GM04503 (cell line): Measurements from ENCODE around the gene ITGA6.

Experiments
- DNase-seq: peaks from one replicate; pipeline ENCODE4 v3.0.0-alpha.2; 2012; ENCODE audit warnings: low read depth

The ITGA6 gene

GRCh38 chr2:172465417-172466334, 38.3 kb downstream of the ITGA6 start:
- DNase-seq = peak; percentile 63

- DNase-seq = no peak
Measured at GRCh38 chr2:172467382-172467781, 40.0 kb downstream of the ITGA6 start.

DNA sequence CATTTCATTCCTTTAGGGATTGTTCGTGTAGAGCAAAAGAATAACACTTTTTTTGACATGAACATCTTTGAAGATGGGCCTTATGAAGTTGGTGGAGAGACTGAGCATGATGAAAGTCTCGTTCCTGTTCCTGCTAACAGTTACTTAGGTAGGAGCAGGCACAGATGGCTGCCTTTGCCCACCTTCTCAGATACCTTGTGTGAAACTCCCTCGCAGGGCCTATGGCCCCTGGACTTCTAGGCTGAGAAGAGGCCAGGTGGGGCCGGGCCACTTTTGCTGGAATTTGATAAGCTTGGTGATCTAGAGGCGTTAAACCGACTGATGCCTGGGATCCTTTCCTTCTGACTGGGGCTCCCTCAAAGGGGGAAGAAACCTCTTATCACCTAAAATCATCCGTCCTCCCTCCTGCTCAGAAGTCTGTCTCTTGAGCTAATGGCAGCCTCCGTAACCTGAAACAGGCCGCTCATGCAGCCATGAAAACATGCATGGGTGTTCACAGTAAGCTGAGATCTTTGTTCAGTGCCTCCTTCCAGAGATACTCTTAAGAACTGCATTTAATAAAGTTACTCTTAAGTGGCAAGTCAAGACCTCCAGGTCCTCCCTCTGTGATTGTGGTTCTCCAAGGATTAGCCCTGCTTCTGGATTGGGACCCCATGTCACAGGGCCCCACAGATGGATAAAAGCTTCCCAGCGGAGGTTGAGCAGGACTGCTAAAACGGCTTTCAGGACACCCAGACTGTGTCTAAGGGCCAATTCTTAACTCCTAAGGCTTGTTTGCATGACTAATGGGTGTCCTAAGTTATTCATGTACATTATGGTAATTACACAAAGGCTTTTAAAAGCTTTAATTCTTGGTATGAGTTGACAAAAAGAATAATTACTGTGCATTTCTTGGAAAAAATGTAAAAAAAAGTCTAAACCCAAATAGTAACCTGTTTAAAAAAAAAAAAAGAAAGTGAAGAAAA, 43.9 kb downstream of the ITGA6 start:
- DNase-seq = no peak

GRCh38 chr2:172472446-172473033, 45.2 kb downstream of the ITGA6 start:
- DNase-seq = no peak

DNA sequence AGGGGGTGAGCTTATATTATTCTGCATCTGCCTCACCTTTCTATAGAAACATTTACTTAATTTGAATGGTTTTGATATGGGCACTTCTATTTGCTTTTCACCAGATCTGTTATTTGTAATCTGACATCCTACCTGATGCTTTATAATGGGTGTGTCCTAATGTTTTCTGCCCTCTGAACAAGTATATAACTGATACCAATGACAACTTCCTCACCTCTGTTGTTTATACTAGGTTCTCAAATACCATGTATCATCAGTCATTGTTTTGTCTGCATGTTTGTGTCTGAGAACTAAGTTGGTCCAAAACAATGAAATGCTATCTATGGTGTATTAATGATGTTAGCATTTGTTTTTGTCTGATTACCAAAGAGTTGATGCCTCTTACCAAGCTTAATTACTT, 45.8 kb downstream of the ITGA6 start:
- DNase-seq = no peak

DNA sequence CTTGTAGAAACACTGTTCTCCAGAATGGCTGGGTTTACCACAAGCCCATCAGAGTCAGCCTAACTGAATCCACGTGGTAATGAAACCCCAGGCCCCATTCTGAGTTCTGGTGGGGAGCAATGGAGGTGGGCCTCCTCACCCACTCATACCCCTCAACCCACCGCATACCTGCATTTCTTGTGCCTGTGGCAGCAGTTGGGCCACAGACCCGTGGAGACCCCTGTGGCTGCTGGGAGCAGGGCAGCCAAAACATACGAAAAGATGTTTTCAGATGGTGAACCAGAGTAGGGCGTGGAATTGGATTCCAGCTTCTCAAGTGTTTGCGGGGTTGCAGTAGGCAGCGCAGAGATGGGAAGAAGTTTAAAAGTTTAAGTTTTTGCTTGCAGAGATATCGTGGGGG, 51.0 kb downstream of the ITGA6 start:
- DNase-seq = no peak

DNA sequence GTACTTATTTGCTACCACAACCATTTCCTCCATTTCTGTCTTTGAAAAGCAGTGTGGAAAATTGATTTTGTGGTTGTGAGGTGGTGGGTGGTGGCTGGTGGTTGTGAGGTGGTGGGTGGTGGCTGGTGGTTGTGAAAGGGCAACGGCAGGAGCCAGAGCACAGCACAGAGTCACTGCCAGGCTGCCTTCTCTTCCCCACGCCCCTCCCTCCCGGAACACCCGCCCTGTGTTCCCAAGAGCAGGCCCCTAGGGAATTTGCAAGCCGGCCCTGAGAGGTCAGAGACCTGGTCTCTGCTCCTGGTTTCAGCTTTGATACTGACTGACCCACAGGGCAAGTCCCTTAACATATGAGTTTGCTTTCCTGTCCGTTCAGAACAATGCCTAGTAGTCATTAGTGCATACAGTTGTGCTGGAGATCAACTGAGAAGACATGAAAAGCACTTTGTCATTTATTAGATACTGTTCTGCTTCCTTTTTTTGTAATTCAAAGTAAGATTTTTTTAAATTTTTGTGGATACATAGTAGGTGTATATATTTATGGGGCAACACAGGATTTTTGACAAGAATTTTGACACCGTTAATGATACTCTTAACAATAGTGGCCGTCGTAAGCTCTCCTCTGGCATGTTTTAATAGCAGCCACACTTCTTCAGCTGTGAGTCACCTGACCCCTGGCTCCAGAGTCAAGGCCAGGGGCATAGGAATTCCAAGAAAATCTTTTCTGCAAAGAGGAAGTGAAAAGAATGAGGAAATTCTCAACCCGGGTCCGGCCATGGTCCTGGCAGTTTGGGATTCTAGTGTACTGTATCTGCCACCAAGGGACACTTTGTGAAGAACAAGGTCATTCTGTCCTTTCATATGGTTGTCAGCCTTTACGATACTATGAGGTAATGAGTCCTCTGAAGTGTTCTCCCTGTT, 53.2 kb downstream of the ITGA6 start:
- DNase-seq = no peak

- DNase-seq = no peak
Measured at GRCh38 chr2:172481507-172482262, 54.3 kb downstream of the ITGA6 start.

GRCh38 chr2:172484253-172484652, 56.9 kb downstream of the ITGA6 start:
- DNase-seq = no peak

GRCh38 chr2:172484706-172485105, 57.3 kb downstream of the ITGA6 start:
- DNase-seq = no peak

DNA sequence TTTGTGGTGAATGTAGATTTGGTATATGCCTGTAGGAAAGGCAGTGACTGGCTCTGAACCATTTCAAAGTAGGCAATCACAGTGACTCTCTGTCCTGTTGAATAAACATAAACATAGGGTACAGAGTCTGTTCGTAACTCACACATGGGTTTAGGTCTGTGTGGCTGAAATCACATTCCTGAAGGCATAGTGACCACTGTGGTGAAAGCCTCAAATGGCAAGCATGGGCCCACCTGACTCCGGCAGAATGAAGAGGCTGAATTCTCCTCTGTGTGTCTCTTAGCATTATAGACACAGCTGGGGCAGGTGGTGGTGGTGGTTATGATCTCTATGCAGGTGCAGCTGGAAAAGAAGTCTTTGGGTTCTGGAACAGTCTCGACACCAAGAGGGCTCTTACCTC, 61.2 kb downstream of the ITGA6 start:
- DNase-seq = no peak

DNA sequence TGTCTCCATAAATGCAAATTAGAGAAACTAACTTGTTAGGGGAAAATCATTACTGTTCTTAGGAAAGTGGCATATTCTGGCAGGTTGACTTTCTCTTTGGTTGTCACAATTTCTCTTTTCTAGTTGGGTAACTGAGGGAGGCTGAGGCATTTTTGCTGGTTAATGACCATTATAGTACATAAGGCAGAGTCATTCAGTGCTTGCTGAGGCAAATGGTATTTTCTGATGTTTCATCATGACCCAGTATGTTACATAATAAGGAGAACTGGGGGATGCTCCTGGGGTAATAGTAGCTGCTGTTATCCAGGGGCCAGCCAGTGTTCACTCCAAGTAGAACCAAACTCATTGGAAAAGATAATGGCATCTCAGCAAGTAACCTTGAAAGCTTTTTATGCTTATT, 62.3 kb downstream of the ITGA6 start:
- DNase-seq = peak; percentile 27

DNA sequence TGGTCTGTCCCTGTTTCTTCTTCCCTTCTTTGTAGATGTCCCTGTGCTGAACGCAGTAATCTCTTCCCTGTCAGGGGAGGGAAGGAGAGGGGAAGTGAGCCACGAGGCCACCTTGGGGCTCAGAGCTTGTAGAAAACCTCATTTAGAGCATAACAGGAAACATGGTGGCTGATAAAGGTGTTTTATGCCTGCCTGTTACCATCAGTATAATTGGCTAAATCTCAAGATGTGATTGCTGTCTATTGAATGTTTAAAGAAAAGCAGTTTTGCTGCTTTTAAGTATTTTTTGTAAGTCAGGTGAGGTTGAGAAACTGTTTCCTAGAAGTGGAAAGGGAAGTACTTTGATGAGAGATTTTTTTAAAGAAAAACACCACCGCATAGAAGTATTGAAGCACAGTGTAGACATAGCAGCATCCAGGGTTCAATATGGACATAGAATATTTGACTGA, 68.8 kb downstream of the ITGA6 start:
- no peak for DNase-seq

GRCh38 chr2:172507199-172507598, 79.8 kb downstream of the ITGA6 start:
- no peak for DNase-seq

- DNase-seq = no peak
Measured at GRCh38 chr2:172510088-172510487, 82.7 kb downstream of the ITGA6 start.

GRCh38 chr2:172510548-172510947, 83.2 kb downstream of the ITGA6 start:
- DNase-seq = no peak

DNA sequence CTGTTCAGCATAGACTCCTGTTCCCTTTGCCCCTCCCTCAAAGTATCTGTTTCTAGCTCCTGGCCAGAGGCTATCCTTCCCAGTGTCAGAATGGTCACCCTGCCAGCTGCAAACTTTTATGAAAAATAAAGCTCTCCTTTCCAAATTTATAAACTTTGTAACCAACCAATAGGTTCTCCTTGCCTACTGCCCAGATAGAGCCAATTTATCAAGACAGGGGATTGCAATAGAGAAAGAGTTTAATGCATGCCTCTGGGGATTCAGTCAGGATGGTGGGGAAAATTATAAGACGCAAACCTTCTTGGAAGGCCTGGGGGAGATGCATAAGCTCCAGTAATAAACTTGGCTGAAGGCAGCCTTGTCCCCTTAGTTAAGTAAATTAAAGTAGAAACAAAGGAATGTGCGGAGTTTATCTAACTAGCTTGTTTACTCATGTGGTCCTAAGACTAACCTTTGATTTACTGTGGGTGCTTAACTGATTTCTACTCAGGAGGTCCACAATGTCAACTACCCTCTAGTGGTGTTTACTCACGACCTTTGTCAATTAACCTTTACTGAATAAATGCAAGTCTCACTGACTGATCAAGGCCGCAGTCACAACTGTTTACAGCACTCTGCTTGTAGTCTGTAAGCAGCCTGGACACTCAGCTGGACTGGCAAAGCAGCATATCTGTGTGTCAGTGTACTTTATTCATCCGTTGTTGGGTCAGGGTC, 85.6 kb downstream of the ITGA6 start:
- no peak for DNase-seq

DNA sequence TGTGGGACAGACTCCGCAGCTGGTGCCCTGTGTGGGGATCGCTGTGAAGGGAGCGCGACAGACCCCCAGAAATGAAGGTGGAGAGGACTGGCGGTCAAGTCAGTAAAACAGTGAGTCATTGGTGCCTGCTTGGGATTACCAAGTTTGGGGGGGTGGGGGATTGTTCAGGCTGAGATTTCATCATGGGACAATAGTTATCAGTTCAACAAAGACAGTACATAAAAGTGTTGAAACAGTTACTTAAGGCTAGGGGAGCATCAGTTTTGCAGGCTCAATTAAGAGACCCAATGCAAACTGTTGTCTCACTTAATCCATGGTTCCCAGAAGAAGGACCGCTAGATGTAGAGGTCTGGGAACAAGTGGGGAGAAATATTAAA, 86.1 kb downstream of the ITGA6 start:
- DNase-seq = no peak

DNA sequence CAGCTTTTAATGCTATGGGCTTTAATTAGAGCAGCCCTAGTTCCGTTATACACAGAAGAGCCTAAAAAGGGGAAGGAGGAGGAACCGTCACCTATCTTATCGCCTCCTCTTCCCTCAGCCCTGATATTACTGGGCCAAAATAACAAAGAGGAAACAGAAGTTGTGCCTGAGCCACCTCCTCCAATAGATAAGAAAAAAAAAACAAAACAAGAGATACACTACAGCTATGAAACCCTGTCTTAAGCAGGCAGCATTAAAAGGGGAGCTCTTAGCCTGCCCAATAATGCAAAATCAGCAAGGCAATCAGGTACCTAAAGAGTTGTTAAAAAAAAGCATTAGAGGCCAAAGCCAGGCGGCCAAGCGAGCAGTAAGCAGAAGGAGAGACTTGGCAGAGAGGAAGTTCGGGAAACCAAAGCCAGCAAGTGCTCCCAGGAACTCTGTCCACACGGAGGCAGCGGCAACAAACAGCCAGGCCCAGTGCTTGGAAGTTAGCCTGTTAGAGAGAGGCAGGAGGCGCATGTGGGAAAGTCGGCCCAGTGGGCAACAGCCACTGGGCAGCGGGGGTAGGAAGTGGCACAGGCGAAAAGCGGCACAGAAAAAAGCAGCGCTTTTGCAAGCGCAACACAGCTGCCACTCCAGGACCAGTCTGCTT, 86.7 kb downstream of the ITGA6 start:
- no peak for DNase-seq
